Ovary (tissue), 9 donors: ENCODE data around the gene DPEP1. TPM values are rescaled to one million over a fixed set of nuclear protein-coding genes. Genes with fewer than 3 reads are reported as not detected.
"Not testable (repeated sequence)": the region's sequence is repeated elsewhere in the genome, so short reads cannot be mapped to it uniquely, and the experiment has no call there.

ENCODE experiments used
- DNase-seq, 5 donors: peaks; one replicate each; pipeline ENCODE4 v3.0.0-alpha.2; 2019 to 2020
- H3K27ac ChIP-seq, 2 donors: fragments of 200-600 bp; one replicate each; pipeline versions ENCODE4 v1.5.1 to v1.8.0; 2019 to 2022
- H3K27me3 ChIP-seq: fragments of 200-600 bp; one replicate; pipeline ENCODE4 v1.8.0; 2022
- H3K36me3 ChIP-seq: fragments of 200-600 bp; sonication (generic); one replicate; pipeline ENCODE4 v1.5.1; 2019
- H3K4me1 ChIP-seq: one replicate; pipeline ENCODE4 v1.8.1; 2013; ENCODE audit warnings: mild to moderate bottlenecking, moderate library complexity; ENCODE audit not compliant: insufficient read depth
- H3K4me3 ChIP-seq: fragments of 200-600 bp; sonication (generic); one replicate; pipeline ENCODE4 v1.5.1; 2017
- H3K9me3 ChIP-seq, 2 donors: fragments of 200-600 bp in 1 of 2; sonication (generic) in 1 of 2; one replicate each; pipeline versions ENCODE4 v1.5.1 to v1.8.1; 2013 to 2019; ENCODE audit warnings: mild to moderate bottlenecking in 1 of 2, moderate library complexity in 1 of 2
- CTCF ChIP-seq, 3 donors: fragments of 450-650 bp in 2 of 3; fragments of 200-600 bp in 1 of 3; IDR thresholded peaks; one replicate each; pipeline versions ENCODE4 v1.5.1 to v1.8.0; 2016 to 2022; ENCODE audit warnings: antibody characterized with exemption in 3 of 3, mild to moderate bottlenecking in 1 of 3
- EP300 ChIP-seq: sonication (generic); formaldehyde crosslinking; IDR thresholded peaks from one replicate; pipeline ENCODE4 v1.6.1; 2017; ENCODE audit warnings: antibody characterized with exemption
- POLR2A ChIP-seq: fragments of 450-650 bp; IDR thresholded peaks from one replicate; pipeline ENCODE4 v1.6.1; 2017; ENCODE audit warnings: antibody characterized with exemption, mild to moderate bottlenecking, moderate library complexity
- WGBS, 3 donors: extraction: QIAGEN DNeasy Blood & Tissue Kit in 1 of 3; methylation state at CpG; one replicate each; pipeline versions ENCODE4 v1.1.5 to v1.1.7; 2013 to 2017; 5-methylcytosine and 5-hydroxymethylcytosine counted together
- intact Hi-C, 4 donors: fragments of 100-400 bp; cut with DNase I; formaldehyde crosslinking; loops; one replicate each; pipeline versions ENCODE4 v1.11.0 to v1.15.1; 2022 to 2023
- polyA plus RNA-seq, 2 donors: library from polyadenylated mRNA; stranded (reverse); fragments of 200-250 nt in 1 of 2; fragments of 350-450 nt in 1 of 2; fragmentation: Illumina TruSeq in 1 of 2; extraction: RNeasy Lipid Tissue Mini Kit (QIAGEN cat#74804) in 1 of 2; gene quantifications; one replicate each; pipeline ENCODE4 v1.2.3, GENCODE V29; 2013 to 2014
- total RNA-seq, 7 donors: library from RNA; depleted of rRNA in 2 of 7; stranded (reverse); fragments of >200 nt in 2 of 7; fragmentation: NEBNext Ultra II Directional in 3 of 7; extraction: Animal tissue kit (Norgen Biotek cat#: 25700) in 3 of 7; gene quantifications; one replicate each; pipeline versions ENCODE4 v1.1.0 to v1.2.4, GENCODE V29; 2016 to 2023
- donor health status: DM: no; HTN: no; CAD: no; lungs with moderate emphysema.
- donor health status: DM: no; HTN: no; CAD: no.
- donor health status: Bipolar disorder and iron deficiency.
- donor health status: DM: yes; HTN: yes; CAD: no.
- donor health status: DM: no; HTN: no; CAD: no.
- donor health status: DM: yes; HTN: yes; CAD: no.

DPEP1 gene
- total and polyA plus RNA-seq, 9 donors, result 0.30 to 5.7 (median 1.3) TPM; not detected in 1

DNA sequence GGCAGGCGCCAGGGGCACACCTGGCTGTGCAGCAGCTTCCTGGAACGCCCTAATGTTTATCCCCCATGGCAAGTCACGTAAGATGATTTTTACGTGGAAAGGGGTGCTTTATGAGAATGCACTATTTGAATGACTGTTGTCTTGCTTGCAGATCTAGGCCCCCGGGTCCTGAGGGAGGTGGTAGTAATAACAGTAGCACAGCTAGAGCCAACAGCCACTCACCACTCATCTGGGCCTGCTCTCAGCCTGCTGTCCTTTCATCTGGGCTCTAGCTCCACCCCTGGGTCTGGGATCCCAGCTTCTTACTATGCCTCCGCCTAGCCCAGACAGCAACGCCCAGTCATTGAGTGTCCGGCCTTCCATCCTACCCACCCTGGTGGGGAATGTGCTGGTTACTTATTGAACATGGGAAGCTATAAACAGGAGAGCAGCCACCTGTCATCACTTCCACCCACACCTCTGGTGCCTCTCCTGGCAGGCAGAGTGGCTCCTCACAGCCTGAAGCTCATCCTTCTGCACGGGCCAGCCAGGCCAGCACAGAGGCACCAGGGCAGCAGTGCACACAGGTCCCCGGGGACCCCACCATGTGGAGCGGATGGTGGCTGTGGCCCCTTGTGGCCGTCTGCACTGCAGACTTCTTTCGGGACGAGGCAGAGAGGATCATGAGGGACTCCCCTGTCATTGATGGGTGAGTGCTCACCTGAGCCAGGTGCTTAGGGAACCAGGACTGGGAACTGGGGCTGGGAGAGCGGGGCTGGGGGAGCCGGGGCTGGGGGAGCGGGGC, 16.6 kb downstream of the DPEP1 start:
- Histone ChIP-seq H3K4me1 (no peaks in the 10 kb centered on the region), H3K4me3 (no peak overlapping the region), H3K9me3 (no peaks in the 10 kb centered on the region), H3K27ac (no peak overlapping the region), H3K36me3 (no peaks in the 10 kb centered on the region), H3K27me3 (no peaks in the 10 kb centered on the region)
- intact Hi-C loops, result loop anchor here in 1 of 4 donors (10.0 kb wide), 1 partner anchor 395 kb away; no protein-coding TSS in a partner anchor
- WGBS, 3 donors, result 90 to 97% (median 96%) methylated on average over 14 to 17 of the region's 17 CpGs
- no peak for TF ChIP-seq POLR2A
- no peak for TF ChIP-seq CTCF (IDR thresholded peaks at IDR 0.05)
- TF ChIP-seq EP300, result no peak
- no peak for DNase-seq

DNA sequence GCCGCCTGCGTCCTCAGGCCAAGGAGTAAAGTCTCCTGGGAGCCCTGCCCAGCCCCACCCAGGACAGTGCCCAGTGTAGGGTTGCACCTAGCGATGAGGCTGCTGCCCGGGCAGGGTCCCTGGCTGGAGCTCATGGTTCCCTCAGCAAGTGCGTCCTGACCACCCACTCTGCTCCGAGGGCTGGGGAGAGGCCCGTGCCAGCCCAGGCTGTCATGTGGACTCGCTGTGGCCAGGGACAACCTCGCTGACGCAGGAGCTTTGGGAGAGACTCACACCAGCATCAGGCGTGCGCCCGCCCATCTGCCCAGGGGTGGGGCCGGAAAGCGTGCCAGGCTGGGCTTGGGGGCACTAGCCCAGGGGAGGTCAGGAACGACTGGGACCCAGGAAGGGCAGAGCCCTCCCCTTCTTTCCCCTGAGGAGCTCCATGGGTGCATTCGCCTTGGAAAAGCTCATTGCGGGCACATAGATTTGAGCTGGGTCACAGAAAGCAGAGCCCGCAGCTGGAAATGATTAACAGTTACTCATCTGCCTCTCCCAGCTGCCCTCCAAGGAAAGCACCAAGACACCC, 19.7 kb downstream of the DPEP1 start:
- no peak for DNase-seq
- no peaks in the 10 kb centered on the region for H3K36me3 ChIP-seq
- no peak for TF ChIP-seq POLR2A
- TF ChIP-seq CTCF (IDR thresholded peaks at IDR 0.05), result no peak
- no peak for TF ChIP-seq EP300
- no peaks in the 10 kb centered on the region for H3K4me1 ChIP-seq
- WGBS, 3 donors, result 64 to 83% (median 66%) methylated on average over 11 to 19 of the region's 19 CpGs
- no peaks in the 10 kb centered on the region for H3K9me3 ChIP-seq
- H3K27ac ChIP-seq, result no peak overlapping the region
- intact Hi-C loops, result loop anchor here in 1 of 4 donors (10.0 kb wide), 1 partner anchor 398 kb away; no protein-coding TSS in a partner anchor
- no peak overlapping the region for H3K4me3 ChIP-seq
- H3K27me3 ChIP-seq, result no peaks in the 10 kb centered on the region

GRCh38 chr16:89634463-89635385, 21.3 kb downstream of the DPEP1 start:
- not testable (repeated sequence) for DNase-seq, H3K36me3 ChIP-seq, H3K4me3 ChIP-seq, H3K27ac ChIP-seq, H3K9me3 ChIP-seq, H3K27me3 ChIP-seq, H3K4me1 ChIP-seq
- WGBS, 3 donors, result 53 to 61% (median 58%) methylated on average over 2 of the region's 2 CpGs
- intact Hi-C loops, result loop anchor here in 1 of 4 donors (10.0 kb wide), 1 partner anchor 400 kb away; no protein-coding TSS in a partner anchor

DNA sequence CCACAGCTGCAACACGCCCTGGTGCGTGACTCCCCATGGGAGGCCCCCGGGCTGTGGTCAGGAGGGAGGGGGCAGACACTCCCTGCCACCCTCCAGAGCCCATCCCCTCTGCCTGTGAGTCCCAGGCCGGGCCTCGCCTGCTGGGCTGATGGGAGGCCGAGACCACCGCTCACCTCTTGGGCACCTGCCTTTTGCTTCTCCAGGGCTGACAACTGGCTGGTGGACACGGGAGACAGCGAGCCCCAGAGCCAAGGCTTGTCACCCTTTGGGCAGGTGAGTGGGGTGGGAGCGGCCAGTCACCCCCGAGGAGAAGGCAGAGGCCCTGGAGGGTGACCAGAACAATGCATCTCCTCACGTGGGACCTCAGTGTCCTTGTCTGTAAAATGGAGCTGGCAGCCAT, 23.2 kb downstream of the DPEP1 start:
- Histone ChIP-seq H3K9me3 (no peaks in the 10 kb centered on the region), H3K4me1 (no peaks in the 10 kb centered on the region), H3K27me3 (no peaks in the 10 kb centered on the region), H3K27ac (no peak overlapping the region), H3K4me3 (no peak overlapping the region), H3K36me3 (no peaks in the 10 kb centered on the region)
- no peak for TF ChIP-seq POLR2A
- no peak for TF ChIP-seq CTCF (IDR thresholded peaks at IDR 0.05)
- no peak for DNase-seq
- intact Hi-C loops, result loop anchor here in 1 of 4 donors (10.0 kb wide), 1 partner anchor 402 kb away; no protein-coding TSS in a partner anchor
- WGBS, 3 donors, result 75 to 82% (median 79%) methylated on average over 9 to 12 of the region's 12 CpGs
